Ishikawa (cell line): ENCODE results near the gene SH2D6.

Experiments
- CEBPB ChIP-seq: IDR thresholded peaks from 2 replicates; pipeline ENCODE4 v1.6.1; 2012
- CREB1 ChIP-seq: IDR thresholded peaks from 2 replicates; pipeline ENCODE4 v1.6.1; 2012; ENCODE audit warnings: low read depth
- EGR1 ChIP-seq: IDR thresholded peaks from 2 replicates; pipeline ENCODE4 v1.6.1; 2012
- EP300 ChIP-seq: IDR thresholded peaks from 2 replicates; pipeline ENCODE4 v1.6.1; 2012; ENCODE audit warnings: borderline replicate concordance
- FOXM1 ChIP-seq: IDR thresholded peaks from 2 replicates; pipeline ENCODE4 v1.6.1; 2012; ENCODE audit warnings: low read depth, borderline replicate concordance
- NFIC ChIP-seq: IDR thresholded peaks from 2 replicates; pipeline ENCODE4 v1.6.1; 2012
- RAD21 ChIP-seq: IDR thresholded peaks from 2 replicates; pipeline ENCODE4 v1.6.1; 2012; ENCODE audit warnings: low read depth
- TAF1 ChIP-seq: IDR thresholded peaks from 2 replicates; pipeline ENCODE4 v1.6.1; 2012; ENCODE audit warnings: low read depth, mild to moderate bottlenecking
- TCF12 ChIP-seq: IDR thresholded peaks from 2 replicates; pipeline ENCODE4 v1.6.1; 2012; ENCODE audit warnings: low read depth
- TEAD4 ChIP-seq: IDR thresholded peaks from 2 replicates; pipeline ENCODE4 v1.6.1; 2012
- YY1 ChIP-seq: IDR thresholded peaks from 2 replicates; pipeline ENCODE4 v1.6.1; 2012; ENCODE audit warnings: low read depth
- ZBTB7A ChIP-seq: IDR thresholded peaks from 2 replicates; pipeline ENCODE4 v1.6.1; 2012; ENCODE audit warnings: low read depth
- TF ChIP-seq, protein P1 (sequence below): IDR thresholded peaks from 2 replicates; pipeline ENCODE4 v1.6.1; 2012
- TF ChIP-seq, protein P2 (sequence below): IDR thresholded peaks from 2 replicates; pipeline ENCODE4 v1.6.1; 2012; ENCODE audit warnings: low read depth, mild to moderate bottlenecking
- TF ChIP-seq, protein P3 (sequence below): IDR thresholded peaks from 2 replicates; pipeline ENCODE4 v1.6.1; 2012

Gene SH2D6

DNA sequence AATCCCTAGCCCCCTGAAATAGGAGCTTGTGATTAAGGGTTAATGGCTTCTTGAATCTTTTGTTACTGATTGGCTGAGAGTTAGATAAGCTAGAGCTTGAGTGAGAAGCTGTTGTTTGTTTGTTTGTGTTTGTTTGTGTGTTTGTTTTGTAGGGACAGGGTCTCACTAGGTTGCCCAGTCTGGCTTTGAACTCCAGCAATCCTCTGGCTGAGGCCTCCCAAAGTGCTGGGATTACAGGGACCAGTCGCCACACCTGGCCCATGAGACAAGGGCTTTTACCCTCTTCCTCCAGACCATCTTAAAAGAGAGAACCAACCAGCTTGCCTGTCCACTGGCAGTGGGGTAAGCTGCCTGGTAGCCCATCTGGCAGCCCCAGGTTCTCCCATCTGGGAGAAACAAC, 58.1 kb downstream of the SH2D6 start:
- TF ChIP-seq TAF1, result no peak
- no peak for TF ChIP-seq EGR1
- no peak for TF ChIP-seq ZBTB7A
- TF ChIP-seq, protein P1, sequence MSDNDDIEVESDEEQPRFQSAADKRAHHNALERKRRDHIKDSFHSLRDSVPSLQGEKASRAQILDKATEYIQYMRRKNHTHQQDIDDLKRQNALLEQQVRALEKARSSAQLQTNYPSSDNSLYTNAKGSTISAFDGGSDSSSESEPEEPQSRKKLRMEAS, result no peak
- no peak for TF ChIP-seq TEAD4
- no peak for TF ChIP-seq TCF12
- TF ChIP-seq, protein P2, sequence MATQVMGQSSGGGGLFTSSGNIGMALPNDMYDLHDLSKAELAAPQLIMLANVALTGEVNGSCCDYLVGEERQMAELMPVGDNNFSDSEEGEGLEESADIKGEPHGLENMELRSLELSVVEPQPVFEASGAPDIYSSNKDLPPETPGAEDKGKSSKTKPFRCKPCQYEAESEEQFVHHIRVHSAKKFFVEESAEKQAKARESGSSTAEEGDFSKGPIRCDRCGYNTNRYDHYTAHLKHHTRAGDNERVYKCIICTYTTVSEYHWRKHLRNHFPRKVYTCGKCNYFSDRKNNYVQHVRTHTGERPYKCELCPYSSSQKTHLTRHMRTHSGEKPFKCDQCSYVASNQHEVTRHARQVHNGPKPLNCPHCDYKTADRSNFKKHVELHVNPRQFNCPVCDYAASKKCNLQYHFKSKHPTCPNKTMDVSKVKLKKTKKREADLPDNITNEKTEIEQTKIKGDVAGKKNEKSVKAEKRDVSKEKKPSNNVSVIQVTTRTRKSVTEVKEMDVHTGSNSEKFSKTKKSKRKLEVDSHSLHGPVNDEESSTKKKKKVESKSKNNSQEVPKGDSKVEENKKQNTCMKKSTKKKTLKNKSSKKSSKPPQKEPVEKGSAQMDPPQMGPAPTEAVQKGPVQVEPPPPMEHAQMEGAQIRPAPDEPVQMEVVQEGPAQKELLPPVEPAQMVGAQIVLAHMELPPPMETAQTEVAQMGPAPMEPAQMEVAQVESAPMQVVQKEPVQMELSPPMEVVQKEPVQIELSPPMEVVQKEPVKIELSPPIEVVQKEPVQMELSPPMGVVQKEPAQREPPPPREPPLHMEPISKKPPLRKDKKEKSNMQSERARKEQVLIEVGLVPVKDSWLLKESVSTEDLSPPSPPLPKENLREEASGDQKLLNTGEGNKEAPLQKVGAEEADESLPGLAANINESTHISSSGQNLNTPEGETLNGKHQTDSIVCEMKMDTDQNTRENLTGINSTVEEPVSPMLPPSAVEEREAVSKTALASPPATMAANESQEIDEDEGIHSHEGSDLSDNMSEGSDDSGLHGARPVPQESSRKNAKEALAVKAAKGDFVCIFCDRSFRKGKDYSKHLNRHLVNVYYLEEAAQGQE, result no peak
- no peak for TF ChIP-seq NFIC
- TF ChIP-seq CEBPB, result no peak
- TF ChIP-seq, protein P3, sequence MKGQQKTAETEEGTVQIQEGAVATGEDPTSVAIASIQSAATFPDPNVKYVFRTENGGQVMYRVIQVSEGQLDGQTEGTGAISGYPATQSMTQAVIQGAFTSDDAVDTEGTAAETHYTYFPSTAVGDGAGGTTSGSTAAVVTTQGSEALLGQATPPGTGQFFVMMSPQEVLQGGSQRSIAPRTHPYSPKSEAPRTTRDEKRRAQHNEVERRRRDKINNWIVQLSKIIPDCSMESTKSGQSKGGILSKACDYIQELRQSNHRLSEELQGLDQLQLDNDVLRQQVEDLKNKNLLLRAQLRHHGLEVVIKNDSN, result no peak
- TF ChIP-seq EP300, result no peak
- no peak for TF ChIP-seq FOXM1
- TF ChIP-seq YY1, result no peak
- TF ChIP-seq RAD21, result no peak
- TF ChIP-seq CREB1, result no peak

DNA sequence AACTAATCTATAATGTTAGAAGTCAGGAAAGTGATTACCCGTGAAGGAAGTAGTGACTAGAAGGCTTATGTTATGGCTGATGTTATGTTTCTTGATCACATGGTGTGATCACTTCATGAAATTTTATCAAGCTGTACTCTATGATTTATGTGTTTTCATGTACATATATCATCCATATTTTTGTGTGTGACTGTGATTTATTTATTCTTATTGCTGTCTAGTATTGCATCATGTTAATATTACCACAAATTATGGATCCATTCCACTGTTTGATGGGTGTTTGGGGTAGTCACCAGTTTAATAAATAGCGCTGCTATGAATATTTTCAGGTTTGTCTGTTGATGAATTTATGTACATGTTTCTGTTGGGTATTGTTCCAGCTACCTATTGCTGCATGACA, 59.4 kb downstream of the SH2D6 start:
- no peak for TF ChIP-seq TEAD4
- TF ChIP-seq TCF12, result no peak

DNA sequence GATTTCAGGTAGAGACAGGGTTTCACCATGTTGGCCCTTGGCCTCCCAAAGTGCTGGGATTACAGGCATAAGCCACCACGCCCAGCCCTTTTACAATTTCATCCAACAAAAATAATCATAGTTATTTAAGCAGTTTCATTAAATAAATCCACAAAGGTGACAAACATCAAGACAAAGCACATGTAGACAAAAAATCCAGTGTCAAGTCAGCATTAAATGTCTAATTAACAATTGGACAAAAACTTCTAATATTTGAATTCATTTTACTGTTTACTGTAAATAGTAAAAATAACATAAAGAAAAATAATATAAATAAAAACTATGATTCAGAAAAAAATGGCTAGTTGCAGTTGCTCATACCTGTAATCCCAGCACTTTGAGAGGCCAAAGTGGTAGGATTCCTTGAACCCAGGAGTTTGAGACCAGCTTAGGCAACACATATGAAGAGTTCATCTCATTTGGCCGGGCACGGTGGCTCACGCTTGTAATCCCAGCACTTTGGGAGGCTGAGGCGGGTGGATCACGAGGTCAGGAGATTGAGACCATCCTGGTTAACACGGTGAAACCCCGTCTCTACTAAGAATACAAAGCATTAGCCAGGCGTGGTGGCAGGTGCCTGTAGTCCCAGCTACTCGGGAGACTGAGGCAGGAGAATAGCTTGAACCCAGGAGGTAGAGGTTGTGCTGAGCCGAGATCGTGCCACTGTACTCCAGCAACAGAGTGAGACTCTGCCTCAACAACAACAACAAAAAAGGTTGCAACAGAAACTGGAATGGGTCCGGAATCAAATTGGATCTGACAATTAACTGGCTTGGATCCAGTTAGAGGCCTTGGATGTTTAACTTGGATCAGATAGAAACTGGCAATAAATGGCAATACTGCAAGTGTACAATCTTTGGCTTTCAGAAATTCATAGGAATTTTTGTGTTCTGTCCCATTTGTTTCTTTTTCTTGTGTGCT, 63.6 kb downstream of the SH2D6 start:
- TF ChIP-seq ZBTB7A (no peak), CREB1 (no peak), EP300 (no peak), YY1 (no peak)
- TF ChIP-seq, protein P1, result no peak

DNA sequence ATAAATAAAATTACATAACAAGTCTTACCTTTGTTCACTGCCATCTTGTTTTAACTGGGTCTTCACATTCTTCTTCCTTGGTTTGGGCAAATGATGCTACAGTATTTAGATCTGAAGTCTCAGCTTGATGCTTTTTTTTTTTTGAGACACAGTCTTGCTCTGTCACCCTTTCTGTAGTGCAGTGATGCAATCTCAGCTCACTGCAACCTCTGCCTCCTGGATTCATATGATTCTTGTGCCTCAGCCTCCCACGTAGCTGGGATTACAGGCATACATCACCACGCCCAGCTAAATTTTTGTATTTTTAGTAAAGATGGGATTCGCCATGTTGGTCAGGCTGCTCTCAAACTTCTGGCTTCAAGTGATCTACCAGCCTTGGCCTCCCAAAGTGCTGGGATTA, 67.3 kb downstream of the SH2D6 start:
- TF ChIP-seq EP300, result no peak
- TF ChIP-seq ZBTB7A, result no peak
- no peak for TF ChIP-seq TCF12
- TF ChIP-seq CREB1, result no peak
- no peak for TF ChIP-seq TAF1
- TF ChIP-seq, protein P3, result no peak
- no peak for TF ChIP-seq RAD21
- TF ChIP-seq, protein P1, result no peak
- TF ChIP-seq, protein P2, result no peak
- TF ChIP-seq EGR1, result no peak
